ENCODE measurements around the gene CTIF. TPM values are rescaled to one million over a fixed set of nuclear protein-coding genes. Genes with fewer than 3 reads are reported as not detected.

The CTIF gene
- total and polyA plus RNA-seq, 12 donors = 44.5 to 74.1 (median 58.9) TPM

GRCh38 chr18:48635806-48636205 lies 97.0 kb downstream of the CTIF start:
- Histone ChIP-seq H3K27ac (no peak overlapping the region), H3K4me3 (no peak overlapping the region), H3K27me3 (no peaks in the 10 kb centered on the region), H3K36me3 (peaks cover 0 to 44% (median 0%) of the 10 kb centered on the region in 9 donors), H3K4me1 (peaks cover 0 to 21% (median 0%) of the 10 kb centered on the region in 9 donors), H3K9me3 (no peaks in the 10 kb centered on the region)
- intact Hi-C loops (cut with DNase I) = no loop called here
- TF ChIP-seq CTCF (IDR thresholded peaks at IDR 0.05) = no peak
- 98% methylated on average over 2 of the region's 2 CpGs for WGBS, 2 donors
- ATAC-seq (no peak), DNase-seq (no peak)

GRCh38 chr18:48636436-48636835 lies 97.6 kb downstream of the CTIF start:
- H3K27ac ChIP-seq = no peak overlapping the region
- H3K4me1 ChIP-seq = peaks cover 0 to 21% (median 0%) of the 10 kb centered on the region in 9 donors
- H3K27me3 ChIP-seq = no peaks in the 10 kb centered on the region
- no peak for TF ChIP-seq CTCF (IDR thresholded peaks at IDR 0.05)
- no peak for ATAC-seq
- intact Hi-C loops (cut with DNase I) = no loop called here
- H3K9me3 ChIP-seq = no peaks in the 10 kb centered on the region
- DNase-seq = no peak
- H3K36me3 ChIP-seq = peaks cover 0 to 44% (median 0%) of the 10 kb centered on the region in 9 donors
- no peak overlapping the region for H3K4me3 ChIP-seq
- WGBS, 2 donors = 94 to 97% methylated on average over 9 of the region's 9 CpGs

- ATAC-seq = no peak
- intact Hi-C loops (cut with DNase I) = no loop called here
- peaks cover 0 to 4% (median 0%) of the 10 kb centered on the region in 11 donors for H3K9me3 ChIP-seq
- peaks cover 0 to 21% (median 0%) of the 10 kb centered on the region in 9 donors for H3K4me1 ChIP-seq
- TF ChIP-seq CTCF (IDR thresholded peaks at IDR 0.05) = no peak
- no peak overlapping the region for H3K27ac ChIP-seq
- 92 to 94% methylated on average over 20 of the region's 20 CpGs for WGBS, 2 donors
- no peak for DNase-seq
- no peak overlapping the region for H3K4me3 ChIP-seq
- H3K27me3 ChIP-seq = no peaks in the 10 kb centered on the region
- peaks cover 0 to 36% (median 0%) of the 10 kb centered on the region in 9 donors for H3K36me3 ChIP-seq
Measured at GRCh38 chr18:48637081-48637990, 98.5 kb downstream of the CTIF start.

GRCh38 chr18:48638451-48638850 lies 99.6 kb downstream of the CTIF start:
- intact Hi-C loops (cut with DNase I) = no loop called here
- H3K27ac ChIP-seq = no peak overlapping the region
- no peak overlapping the region for H3K4me3 ChIP-seq
- peaks cover 0 to 8% (median 0%) of the 10 kb centered on the region in 11 donors for H3K9me3 ChIP-seq
- no peak for ATAC-seq
- H3K36me3 ChIP-seq = peaks cover 0 to 32% (median 0%) of the 10 kb centered on the region in 9 donors
- peaks cover 0 to 21% (median 0%) of the 10 kb centered on the region in 9 donors for H3K4me1 ChIP-seq
- TF ChIP-seq CTCF (IDR thresholded peaks at IDR 0.05) = no peak
- H3K27me3 ChIP-seq = no peaks in the 10 kb centered on the region
- DNase-seq = no peak
- WGBS, 2 donors = 89 to 96% methylated on average over 8 of the region's 8 CpGs

Data from heart right ventricle (tissue), 16 donors.